Activated T-helper 17 cell treated with anti-CD3 and anti-CD28 coated beads, Interleukin-2, amount 50 U/mL, for 72 hours (primary cell): ENCODE data around the gene SORCS3. TPM values are rescaled to one million over a fixed set of nuclear protein-coding genes. Genes with fewer than 3 reads are reported as not detected.

Experiments
- ATAC-seq: fragments of 150-1000 bp; cut with Tn5 transposase; replicated peaks from 2 replicates; pipeline ENCODE4 v1.10.0; 2021; ENCODE audit warnings: mild to moderate bottlenecking, moderate library complexity
- H3K27ac Mint-ChIP-seq: one replicate; pipeline ENCODE4 v1.8.0; 2022; ENCODE audit warnings: mixed read lengths
- H3K27me3 Mint-ChIP-seq: one replicate; pipeline ENCODE4 v1.8.0; 2022; ENCODE audit warnings: mixed read lengths
- H3K36me3 Mint-ChIP-seq: one replicate; pipeline ENCODE4 v1.8.0; 2022; ENCODE audit warnings: low read depth, mild to moderate bottlenecking, mixed read lengths
- H3K4me1 Mint-ChIP-seq: one replicate; pipeline ENCODE4 v1.8.0; 2022; ENCODE audit warnings: mixed read lengths
- H3K4me3 Mint-ChIP-seq: one replicate; pipeline ENCODE4 v1.8.0; 2022; ENCODE audit warnings: mild to moderate bottlenecking, mixed read lengths
- H3K9me3 Mint-ChIP-seq: one replicate; pipeline ENCODE4 v1.8.0; 2022; ENCODE audit warnings: mixed read lengths
- total RNA-seq, 2 donors: library from RNA; stranded (reverse); gene quantifications; one replicate each; pipeline ENCODE4 v1.2.3, GENCODE V29; 2022

The SORCS3 gene
- total RNA-seq, 2 donors from 2014 or later, result not detected

DNA sequence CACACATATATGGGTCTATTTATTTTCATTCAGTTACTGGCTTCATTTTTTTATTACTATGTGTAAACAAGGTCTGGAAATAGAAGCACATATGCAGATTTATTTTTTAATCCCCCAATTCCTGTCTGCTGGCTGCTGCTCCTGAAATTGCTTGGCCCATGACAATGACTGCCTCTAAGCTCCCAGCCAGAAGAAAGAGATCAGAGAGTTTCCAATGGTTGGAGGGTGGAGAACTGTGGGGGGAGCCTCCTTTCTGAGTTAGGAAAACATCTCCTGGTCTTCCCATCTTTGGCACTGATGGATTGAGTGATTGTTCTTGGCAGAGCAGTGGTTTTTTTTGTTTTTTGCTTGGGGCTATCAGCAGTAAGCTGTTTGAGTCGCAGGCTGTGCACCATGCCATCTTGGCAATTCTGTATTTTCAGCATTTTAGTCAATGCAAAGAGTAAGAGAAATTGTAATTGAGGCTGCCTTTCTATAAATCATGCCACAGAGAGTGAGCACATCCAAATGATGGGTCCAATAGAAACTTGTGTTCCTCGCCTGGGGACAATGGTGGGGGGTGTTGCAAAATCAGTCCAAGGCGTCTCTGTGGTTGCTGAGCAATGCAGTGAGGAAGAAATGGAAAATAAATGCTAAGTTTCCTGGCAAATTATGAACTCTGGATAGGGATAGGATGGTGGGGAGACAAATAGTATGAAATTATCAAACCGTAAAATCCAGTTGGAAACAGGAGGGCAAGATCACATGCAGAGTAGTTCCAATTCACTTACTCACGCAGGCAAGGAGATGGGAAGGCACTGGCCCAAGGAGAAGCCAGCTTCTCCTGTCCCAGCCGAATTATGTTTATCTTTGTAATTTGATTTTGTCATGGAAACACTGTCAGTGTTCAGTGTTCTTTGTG lies 382.4 kb downstream of the SORCS3 start:
- ATAC-seq, result no peak
- Mint-ChIP-seq H3K4me3 (no peak overlapping the region), H3K9me3 (no peaks in the 10 kb centered on the region), H3K4me1 (no peaks in the 10 kb centered on the region), H3K27me3 (peaks cover 6% of the 10 kb centered on the region), H3K27ac (no peak overlapping the region), H3K36me3 (no peaks in the 10 kb centered on the region)

- H3K27me3 Mint-ChIP-seq, result peaks cover 6% of the 10 kb centered on the region
- no peaks in the 10 kb centered on the region for H3K4me1 Mint-ChIP-seq
- no peak overlapping the region for H3K27ac Mint-ChIP-seq
- H3K9me3 Mint-ChIP-seq, result no peaks in the 10 kb centered on the region
- no peak for ATAC-seq
- no peaks in the 10 kb centered on the region for H3K36me3 Mint-ChIP-seq
- H3K4me3 Mint-ChIP-seq, result no peak overlapping the region
Observed at GRCh38 chr10:105024184-105024583, 383.1 kb downstream of the SORCS3 start.

- Mint-ChIP-seq H3K9me3 (no peaks in the 10 kb centered on the region), H3K27me3 (peaks cover 6% of the 10 kb centered on the region), H3K36me3 (no peaks in the 10 kb centered on the region), H3K4me3 (no peak overlapping the region), H3K27ac (no peak overlapping the region), H3K4me1 (no peaks in the 10 kb centered on the region)
- ATAC-seq, result no peak
Observed at GRCh38 chr10:105025092-105025491, 384.0 kb downstream of the SORCS3 start.

GRCh38 chr10:105026566-105026965 lies 385.5 kb downstream of the SORCS3 start:
- Mint-ChIP-seq H3K9me3 (no peaks in the 10 kb centered on the region), H3K4me1 (no peaks in the 10 kb centered on the region), H3K4me3 (no peak overlapping the region), H3K27ac (no peak overlapping the region), H3K27me3 (peaks cover 6% of the 10 kb centered on the region), H3K36me3 (no peaks in the 10 kb centered on the region)
- ATAC-seq, result no peak

DNA sequence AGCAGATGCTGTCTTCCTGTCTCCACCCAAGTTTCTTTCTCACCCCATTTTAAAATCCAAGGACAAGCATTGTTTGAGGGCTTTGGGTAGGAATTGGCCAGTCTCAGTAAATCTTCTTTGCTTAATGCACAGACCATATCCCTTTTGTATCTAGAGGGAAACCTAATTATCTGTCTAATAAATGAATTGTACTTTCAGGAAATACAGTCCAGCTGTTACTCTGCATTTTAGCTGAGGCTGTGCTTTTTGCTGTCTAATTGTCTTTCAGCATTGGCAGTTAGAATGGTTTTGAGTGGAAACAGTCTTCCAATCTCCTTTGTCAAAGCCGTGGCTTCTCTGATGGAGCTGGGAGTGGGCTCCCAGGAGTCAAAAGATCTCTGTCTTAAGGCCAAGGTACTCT lies 388.2 kb downstream of the SORCS3 start:
- no peaks in the 10 kb centered on the region for H3K9me3 Mint-ChIP-seq
- H3K27ac Mint-ChIP-seq, result no peak overlapping the region
- no peak overlapping the region for H3K4me3 Mint-ChIP-seq
- no peak for ATAC-seq
- H3K4me1 Mint-ChIP-seq, result no peaks in the 10 kb centered on the region
- peaks cover 6% of the 10 kb centered on the region for H3K27me3 Mint-ChIP-seq
- H3K36me3 Mint-ChIP-seq, result no peaks in the 10 kb centered on the region

DNA sequence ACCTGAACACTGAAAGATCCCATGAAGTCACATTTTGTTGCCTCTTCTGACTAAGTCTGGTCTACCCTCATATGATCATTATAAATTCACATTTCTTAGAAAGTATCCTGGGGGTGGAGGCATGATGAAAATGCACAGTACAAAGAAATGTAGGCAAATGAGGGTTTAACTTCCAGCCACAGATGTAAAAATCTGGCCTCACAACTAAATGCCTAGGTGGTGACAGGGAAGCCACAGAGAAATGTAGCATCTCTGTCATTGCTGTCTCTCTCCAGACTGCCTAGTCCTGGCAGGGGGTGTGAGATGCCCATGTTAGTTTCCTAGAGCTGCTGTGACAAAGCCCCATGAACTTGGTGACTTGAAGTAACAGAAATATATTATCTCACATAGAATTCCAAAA lies 395.9 kb downstream of the SORCS3 start:
- no peaks in the 10 kb centered on the region for H3K4me1 Mint-ChIP-seq
- H3K27ac Mint-ChIP-seq, result no peak overlapping the region
- no peaks in the 10 kb centered on the region for H3K27me3 Mint-ChIP-seq
- H3K9me3 Mint-ChIP-seq, result no peaks in the 10 kb centered on the region
- ATAC-seq, result no peak
- no peak overlapping the region for H3K4me3 Mint-ChIP-seq
- H3K36me3 Mint-ChIP-seq, result no peaks in the 10 kb centered on the region

DNA sequence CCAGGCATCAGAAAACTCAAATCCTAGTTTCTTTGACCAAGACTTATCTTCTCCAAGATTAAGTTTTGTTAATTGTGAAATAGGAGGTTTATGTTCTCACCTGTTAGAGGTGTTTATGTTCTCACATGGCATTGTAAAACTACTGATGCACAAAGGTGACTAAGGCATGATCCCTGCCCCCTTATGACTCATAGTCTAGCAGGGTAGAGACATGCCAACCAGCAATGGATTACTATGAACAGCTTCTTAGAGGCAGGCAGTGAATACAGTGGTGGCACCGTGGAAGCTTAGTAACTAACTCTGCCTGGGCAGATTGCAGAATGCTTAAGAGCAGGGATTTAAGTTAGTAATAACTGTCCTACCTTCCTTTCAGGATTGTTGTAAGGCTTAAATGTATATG lies 400.9 kb downstream of the SORCS3 start:
- H3K4me3 Mint-ChIP-seq, result no peak overlapping the region
- no peaks in the 10 kb centered on the region for H3K36me3 Mint-ChIP-seq
- ATAC-seq, result no peak
- H3K27ac Mint-ChIP-seq, result no peak overlapping the region
- no peaks in the 10 kb centered on the region for H3K27me3 Mint-ChIP-seq
- H3K9me3 Mint-ChIP-seq, result no peaks in the 10 kb centered on the region
- no peaks in the 10 kb centered on the region for H3K4me1 Mint-ChIP-seq

DNA sequence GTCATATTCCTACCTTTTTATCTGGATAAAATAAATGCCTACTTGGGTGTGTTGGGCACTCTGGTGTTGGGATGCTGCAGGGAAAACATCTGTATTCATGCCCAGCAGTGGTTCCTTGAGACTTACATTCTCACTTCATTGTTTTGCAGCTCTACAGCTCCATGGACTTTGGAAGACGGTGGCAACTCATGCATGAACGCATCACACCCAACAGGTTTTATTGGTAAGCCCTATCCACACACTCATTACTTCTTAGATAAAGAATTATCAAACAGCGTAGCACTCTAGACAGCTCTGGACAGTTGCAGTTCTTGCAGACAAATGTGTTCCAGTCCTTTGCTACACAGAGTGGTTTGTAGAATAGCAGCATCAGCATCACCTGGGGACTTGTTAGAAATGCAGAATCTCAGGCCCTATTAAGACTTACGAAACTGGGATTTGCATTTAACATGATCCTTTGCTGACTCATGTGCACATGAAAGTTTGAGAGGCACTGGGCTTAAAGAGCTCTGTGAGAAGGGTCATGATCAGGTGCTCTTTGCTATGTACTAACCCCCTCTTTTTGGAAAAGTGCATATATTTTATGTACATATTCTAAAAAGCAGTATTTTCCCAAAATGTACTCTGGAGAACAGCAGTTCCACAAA lies 401.9 kb downstream of the SORCS3 start:
- no peaks in the 10 kb centered on the region for H3K4me1 Mint-ChIP-seq
- H3K36me3 Mint-ChIP-seq, result no peaks in the 10 kb centered on the region
- no peak overlapping the region for H3K27ac Mint-ChIP-seq
- H3K4me3 Mint-ChIP-seq, result no peak overlapping the region
- no peaks in the 10 kb centered on the region for H3K27me3 Mint-ChIP-seq
- no peak for ATAC-seq
- H3K9me3 Mint-ChIP-seq, result peaks cover 3% of the 10 kb centered on the region

- Mint-ChIP-seq H3K27me3 (no peaks in the 10 kb centered on the region), H3K4me3 (no peak overlapping the region), H3K4me1 (no peaks in the 10 kb centered on the region), H3K27ac (no peak overlapping the region), H3K9me3 (peaks cover 3% of the 10 kb centered on the region), H3K36me3 (no peaks in the 10 kb centered on the region)
- ATAC-seq, result no peak
Observed at GRCh38 chr10:105044902-105045301, 403.8 kb downstream of the SORCS3 start.

- no peak for ATAC-seq
- no peaks in the 10 kb centered on the region for H3K27me3 Mint-ChIP-seq
- no peak overlapping the region for H3K27ac Mint-ChIP-seq
- peaks cover 3% of the 10 kb centered on the region for H3K9me3 Mint-ChIP-seq
- H3K4me1 Mint-ChIP-seq, result no peaks in the 10 kb centered on the region
- H3K4me3 Mint-ChIP-seq, result no peak overlapping the region
- H3K36me3 Mint-ChIP-seq, result no peaks in the 10 kb centered on the region
Observed at GRCh38 chr10:105056413-105056812, 415.3 kb downstream of the SORCS3 start.

DNA sequence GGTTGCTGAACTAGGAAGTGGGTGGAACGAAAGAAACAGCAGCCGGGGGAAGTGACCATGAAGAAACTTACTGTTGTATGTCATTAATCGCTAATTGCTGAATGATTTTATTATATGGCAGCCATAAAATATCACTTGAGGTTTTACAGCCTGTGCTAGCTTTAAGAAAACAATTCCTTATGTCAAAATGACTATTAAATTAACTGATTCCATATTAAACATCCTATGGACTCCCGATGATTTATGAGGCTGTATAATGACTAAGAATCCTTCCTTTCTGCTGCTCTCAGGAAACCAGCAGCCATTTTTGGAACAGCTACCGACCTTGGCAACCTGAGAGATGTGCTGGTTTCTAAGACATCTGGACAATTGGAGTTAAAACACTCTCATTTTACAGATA lies 421.9 kb downstream of the SORCS3 start:
- Mint-ChIP-seq H3K4me1 (no peaks in the 10 kb centered on the region), H3K4me3 (no peak overlapping the region), H3K27ac (no peak overlapping the region), H3K9me3 (no peaks in the 10 kb centered on the region), H3K36me3 (no peaks in the 10 kb centered on the region), H3K27me3 (no peaks in the 10 kb centered on the region)
- no peak for ATAC-seq

DNA sequence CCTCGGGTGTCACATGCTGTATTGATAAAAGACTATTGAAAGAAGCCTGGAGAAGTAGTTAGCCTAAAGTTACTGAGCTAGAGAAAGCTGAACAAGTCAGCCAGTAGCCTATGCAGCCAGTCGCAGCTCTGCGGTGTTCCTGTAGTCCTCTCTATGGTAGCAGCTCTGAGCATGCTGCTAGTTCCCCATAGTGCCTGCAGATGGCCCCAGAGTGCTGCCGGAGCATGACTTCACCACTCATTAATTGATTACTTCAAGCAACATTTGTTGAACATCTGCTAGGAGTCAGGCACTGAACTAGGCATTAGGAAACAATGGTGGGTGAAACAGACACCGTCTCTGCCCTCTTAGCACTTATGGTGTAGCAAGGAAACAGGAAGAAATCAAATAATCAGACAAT lies 422.7 kb downstream of the SORCS3 start:
- Mint-ChIP-seq H3K4me1 (no peaks in the 10 kb centered on the region), H3K9me3 (no peaks in the 10 kb centered on the region), H3K4me3 (no peak overlapping the region), H3K27ac (no peak overlapping the region), H3K36me3 (no peaks in the 10 kb centered on the region), H3K27me3 (no peaks in the 10 kb centered on the region)
- no peak for ATAC-seq

- Mint-ChIP-seq H3K9me3 (no peaks in the 10 kb centered on the region), H3K36me3 (no peaks in the 10 kb centered on the region), H3K4me3 (no peak overlapping the region), H3K4me1 (no peaks in the 10 kb centered on the region), H3K27me3 (peaks cover 5% of the 10 kb centered on the region), H3K27ac (no peak overlapping the region)
- no peak for ATAC-seq
Observed at GRCh38 chr10:105068497-105068896, 427.4 kb downstream of the SORCS3 start.

DNA sequence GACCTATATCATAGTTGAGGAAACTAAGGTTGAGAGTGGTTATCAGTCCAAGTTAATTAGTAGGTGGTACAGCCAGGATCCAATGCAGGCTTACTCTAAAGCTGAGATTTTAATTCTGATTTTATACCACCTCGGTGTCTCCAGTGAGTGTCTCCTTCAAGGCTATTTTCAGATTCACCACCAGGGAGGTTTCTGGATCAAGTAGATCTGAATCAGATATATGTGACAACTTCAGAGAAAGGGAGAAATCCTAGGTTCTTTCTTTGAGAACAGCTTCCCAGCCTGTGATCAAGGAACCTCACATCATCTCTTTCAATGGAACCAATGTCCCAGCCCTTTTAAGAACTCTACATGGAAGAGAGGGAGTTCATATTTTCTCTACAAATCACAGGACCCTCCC lies 429.2 kb downstream of the SORCS3 start:
- H3K9me3 Mint-ChIP-seq, result no peaks in the 10 kb centered on the region
- H3K27me3 Mint-ChIP-seq, result peaks cover 5% of the 10 kb centered on the region
- no peaks in the 10 kb centered on the region for H3K4me1 Mint-ChIP-seq
- no peak for ATAC-seq
- H3K36me3 Mint-ChIP-seq, result no peaks in the 10 kb centered on the region
- no peak overlapping the region for H3K27ac Mint-ChIP-seq
- H3K4me3 Mint-ChIP-seq, result no peak overlapping the region

GRCh38 chr10:105070952-105071351 lies 429.9 kb downstream of the SORCS3 start:
- peaks cover 5% of the 10 kb centered on the region for H3K27me3 Mint-ChIP-seq
- H3K36me3 Mint-ChIP-seq, result no peaks in the 10 kb centered on the region
- no peak overlapping the region for H3K4me3 Mint-ChIP-seq

More at GRCh38 chr10:105070952-105071351, 429.9 kb downstream of the SORCS3 start:
- no peaks in the 10 kb centered on the region for H3K4me1 Mint-ChIP-seq
- no peak overlapping the region for H3K27ac Mint-ChIP-seq
- no peak for ATAC-seq
- H3K9me3 Mint-ChIP-seq, result no peaks in the 10 kb centered on the region
